Pons (tissue), 1 donor: Measurements from ENCODE around the gene TIMM13.
A peak's percentile ranks its signal among the peaks of the same experiment; 100 is the strongest.

Experiments used
- DNase-seq: peaks from one replicate; pipeline ENCODE4 v3.0.0-alpha.2; 2016; ENCODE audit warnings: low spot score

TIMM13 gene

GRCh38 chr19:2381148-2381820 lies 46.1 kb downstream of the TIMM13 start:
- peak; percentile 99 for DNase-seq

GRCh38 chr19:2380567-2380966 lies 46.8 kb downstream of the TIMM13 start:
- no peak for DNase-seq

GRCh38 chr19:2376784-2377519 lies 50.4 kb downstream of the TIMM13 start:
- no peak for DNase-seq
